ENCODE measurements around the gene SSBP3.

DNA sequence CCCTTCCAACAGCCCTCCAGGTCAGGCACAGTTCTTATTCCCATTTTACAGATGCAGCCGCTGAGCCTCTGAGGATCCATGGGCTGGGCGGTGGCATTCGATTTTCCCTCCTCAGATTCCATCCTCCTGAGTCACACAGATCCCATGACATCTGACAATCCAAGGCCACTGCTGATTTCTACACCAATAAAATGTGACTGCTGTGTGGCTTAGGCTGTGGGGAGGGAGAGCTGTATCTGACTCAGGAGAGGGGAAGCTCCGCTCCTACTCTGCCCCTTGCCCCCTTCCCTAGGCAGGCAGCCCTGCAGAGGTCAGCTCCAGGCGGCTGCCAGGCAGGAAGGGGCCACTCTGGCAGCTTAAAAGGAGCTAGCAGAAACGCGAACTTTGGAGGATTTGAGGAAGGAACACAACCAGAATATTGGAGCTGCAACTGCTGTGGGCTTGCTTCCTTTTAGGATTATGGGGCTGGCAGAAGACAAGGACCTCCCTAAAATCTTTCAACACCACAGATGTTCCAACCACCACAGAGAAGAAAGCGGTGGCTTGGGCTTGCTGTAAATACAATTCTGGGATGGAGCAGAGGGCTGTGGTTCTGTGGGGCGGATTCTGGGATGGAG, 156.3 kb downstream of the SSBP3 start:
- TF ChIP-seq, protein P1, sequence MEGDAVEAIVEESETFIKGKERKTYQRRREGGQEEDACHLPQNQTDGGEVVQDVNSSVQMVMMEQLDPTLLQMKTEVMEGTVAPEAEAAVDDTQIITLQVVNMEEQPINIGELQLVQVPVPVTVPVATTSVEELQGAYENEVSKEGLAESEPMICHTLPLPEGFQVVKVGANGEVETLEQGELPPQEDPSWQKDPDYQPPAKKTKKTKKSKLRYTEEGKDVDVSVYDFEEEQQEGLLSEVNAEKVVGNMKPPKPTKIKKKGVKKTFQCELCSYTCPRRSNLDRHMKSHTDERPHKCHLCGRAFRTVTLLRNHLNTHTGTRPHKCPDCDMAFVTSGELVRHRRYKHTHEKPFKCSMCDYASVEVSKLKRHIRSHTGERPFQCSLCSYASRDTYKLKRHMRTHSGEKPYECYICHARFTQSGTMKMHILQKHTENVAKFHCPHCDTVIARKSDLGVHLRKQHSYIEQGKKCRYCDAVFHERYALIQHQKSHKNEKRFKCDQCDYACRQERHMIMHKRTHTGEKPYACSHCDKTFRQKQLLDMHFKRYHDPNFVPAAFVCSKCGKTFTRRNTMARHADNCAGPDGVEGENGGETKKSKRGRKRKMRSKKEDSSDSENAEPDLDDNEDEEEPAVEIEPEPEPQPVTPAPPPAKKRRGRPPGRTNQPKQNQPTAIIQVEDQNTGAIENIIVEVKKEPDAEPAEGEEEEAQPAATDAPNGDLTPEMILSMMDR (IDR thresholded peaks at IDR 0.05): no peak
- no peak for TF ChIP-seq ZFX (IDR thresholded peaks at IDR 0.05; ENCODE audit: borderline replicate concordance)
